OCI-LY7 (cell line): Measurements from ENCODE around the gene PLAGL1. TPM values are rescaled to one million over a fixed set of nuclear protein-coding genes. Genes with fewer than 3 reads are reported as not detected.

Experiments used
- BruUV-seq: library from RNA; stranded (reverse); fragments of 400-500 nt; replicated peaks from 2 replicates; lab custom pipeline; 2021; lab: Mats Ljungman, UMichigan
- CTCF ChIA-PET: fragments of 300-600 bp; sonication (Branson Sonifier 250); formaldehyde crosslinking; loops from one replicate; lab custom pipeline; 2022; ENCODE audit warnings: antibody characterized with exemption; ENCODE audit not compliant: unreplicated experiment; lab: Charles Lee
- POLR2A ChIA-PET: fragments of 300-600 bp; sonication (Branson Sonifier 250); formaldehyde crosslinking; loops from one replicate; lab custom pipeline; 2022; ENCODE audit warnings: antibody characterized with exemption; lab: Charles Lee
- DNase-seq: peaks from one replicate; pipeline ENCODE4 v3.0.0-alpha.2; 2015; ENCODE audit warnings: low spot score
- H2AFZ ChIP-seq: fragments of 200-600 bp; sonication (generic), shearing (Covaris generic); 2 replicates; pipeline ENCODE4 v1.6.1; 2014; ENCODE audit warnings: mild to moderate bottlenecking, antibody characterized with exemption, low read length, moderate library complexity
- H3K27ac ChIP-seq: fragments of 200-600 bp; sonication (generic); 2 replicates; pipeline ENCODE4 v1.5.1; 2014; ENCODE audit warnings: mixed run types, low read depth, mild to moderate bottlenecking, moderate library complexity, low read length, inconsistent platforms; ENCODE audit not compliant: poor library complexity, severe bottlenecking
- H3K36me3 ChIP-seq: fragments of 200-600 bp; sonication (generic); 2 replicates; pipeline ENCODE4 v1.6.1; 2014; ENCODE audit warnings: mild to moderate bottlenecking, antibody characterized with exemption, low read length, moderate library complexity, mixed read lengths; ENCODE audit not compliant: insufficient read depth
- H3K4me1 ChIP-seq: fragments of 200-600 bp; sonication (generic); 2 replicates; pipeline ENCODE4 v1.5.1; 2014; ENCODE audit warnings: mild to moderate bottlenecking, low read length; ENCODE audit not compliant: insufficient read depth, poor library complexity, severe bottlenecking
- H3K4me2 ChIP-seq: fragments of 200-600 bp; sonication (generic); 2 replicates; pipeline ENCODE4 v1.6.1; 2014; ENCODE audit warnings: mild to moderate bottlenecking, low read length
- H3K4me3 ChIP-seq: fragments of 200-600 bp; sonication (generic); 2 replicates; pipeline ENCODE4 v1.5.1; 2014; ENCODE audit warnings: mild to moderate bottlenecking, low read depth, low read length; ENCODE audit not compliant: poor library complexity, severe bottlenecking
- H3K79me2 ChIP-seq: fragments of 200-600 bp; sonication (generic); 2 replicates; pipeline ENCODE4 v1.6.1; 2016; ENCODE audit warnings: low read depth, mild to moderate bottlenecking, low read length, moderate library complexity, mixed read lengths; ENCODE audit not compliant: insufficient read depth
- H3K9me2 ChIP-seq: fragments of 200-600 bp; sonication (generic); 2 replicates; pipeline ENCODE4 v1.6.1; 2016; ENCODE audit warnings: mild to moderate bottlenecking, low read length, mixed read lengths; ENCODE audit not compliant: insufficient read depth
- H3K9me3 ChIP-seq: fragments of 200-600 bp; sonication (generic); 2 replicates; pipeline ENCODE4 v1.6.1; 2014; ENCODE audit warnings: mild to moderate bottlenecking, mixed run types, low read length, mixed read lengths
- H4K20me1 ChIP-seq: fragments of 200-600 bp; sonication (generic); 2 replicates; pipeline ENCODE4 v1.6.1; 2014; ENCODE audit warnings: mild to moderate bottlenecking, antibody characterized with exemption, low read length, moderate library complexity, mixed read lengths; ENCODE audit not compliant: insufficient read depth
- CTCF ChIP-seq: fragments of 200-600 bp; sonication (generic); conservative IDR thresholded peaks from 2 replicates; pipeline ENCODE4 v1.5.1; 2014; ENCODE audit warnings: mild to moderate bottlenecking, antibody characterized with exemption, low read length, moderate library complexity, mixed read lengths
- EZH2phosphoT487 ChIP-seq: fragments of 200-600 bp; sonication (generic); IDR thresholded peaks from 2 replicates; pipeline ENCODE4 v1.6.1; 2018; ENCODE audit warnings: low read depth, borderline replicate concordance, mild to moderate bottlenecking, mixed run types, antibody characterized with exemption, low read length, moderate library complexity, mixed read lengths
- intact Hi-C: fragments of 100-400 bp; cut with micrococcal nuclease; formaldehyde crosslinking; loops from one replicate; pipeline ENCODE4 v1.10.0; 2022; ENCODE audit not compliant: unreplicated experiment
- total RNA-seq, 2 experiments: library from RNA; depleted of rRNA in 1 of 2; stranded (reverse); fragments of >200 nt in 1 of 2; shearing (Covaris generic) in 1 of 2; gene quantifications; 2 replicates each; pipeline ENCODE4 v1.2.3, GENCODE V29; 2014 to 2022

PLAGL1 gene
- total RNA-seq, 2 experiments from 2014 or later = 1.7 TPM

- no peak overlapping the region for H3K4me2 ChIP-seq
- intact Hi-C loops = no loop called here
- H3K79me2 ChIP-seq = no peaks in the 10 kb centered on the region
- ChIA-PET CTCF (no interaction called here), POLR2A (no interaction called here)
- no peak overlapping the region for H3K4me3 ChIP-seq
- H3K9me2 ChIP-seq = no peaks in the 10 kb centered on the region
- DNase-seq = no peak
- H2AFZ ChIP-seq = no peak overlapping the region
- TF ChIP-seq CTCF (no peak), EZH2phosphoT487 (no peak)
- H4K20me1 ChIP-seq = no peaks in the 10 kb centered on the region
- H3K36me3 ChIP-seq = no peaks in the 10 kb centered on the region
- no peaks in the 10 kb centered on the region for H3K9me3 ChIP-seq
- no TSS peak for BruUV-seq
- H3K27ac ChIP-seq = no peak overlapping the region
- no peaks in the 10 kb centered on the region for H3K4me1 ChIP-seq
These were observed 52.1 kb downstream of the PLAGL1 start for GRCh38 chr6:143955971-143956370.

GRCh38 chr6:143953922-143954321, 54.1 kb downstream of the PLAGL1 start:
- Histone ChIP-seq H3K4me3 (no peak overlapping the region), H3K27ac (no peak overlapping the region), H2AFZ (no peak overlapping the region), H4K20me1 (no peaks in the 10 kb centered on the region), H3K4me2 (no peak overlapping the region), H3K79me2 (no peaks in the 10 kb centered on the region), H3K9me3 (no peaks in the 10 kb centered on the region), H3K4me1 (no peaks in the 10 kb centered on the region), H3K36me3 (no peaks in the 10 kb centered on the region), H3K9me2 (no peaks in the 10 kb centered on the region)
- no TSS peak for BruUV-seq
- intact Hi-C loops = no loop called here
- DNase-seq = no peak
- no peak for TF ChIP-seq CTCF
- no peak for TF ChIP-seq EZH2phosphoT487
- ChIA-PET POLR2A (interaction anchor here (0.9 kb wide), 1 partner anchor 10 kb away, joined by 3 read pairs; no protein-coding TSS in a partner anchor), CTCF (no interaction called here)

GRCh38 chr6:143952947-143953701, 54.9 kb downstream of the PLAGL1 start:
- ChIA-PET POLR2A (interaction anchor here (0.8 to 0.9 kb wide), 2 partner anchors 9 to 11 kb away, joined by 3 read pairs; no protein-coding TSS in a partner anchor), CTCF (no interaction called here)
- no peaks in the 10 kb centered on the region for H3K4me1 ChIP-seq
- H3K9me2 ChIP-seq = no peaks in the 10 kb centered on the region
- intact Hi-C loops = no loop called here
- H3K9me3 ChIP-seq = no peaks in the 10 kb centered on the region
- no peaks in the 10 kb centered on the region for H4K20me1 ChIP-seq
- TF ChIP-seq CTCF (no peak), EZH2phosphoT487 (no peak)
- no peak overlapping the region for H3K4me2 ChIP-seq
- no peak overlapping the region for H3K27ac ChIP-seq
- BruUV-seq = no TSS peak
- H3K79me2 ChIP-seq = no peaks in the 10 kb centered on the region
- DNase-seq = no peak
- H3K4me3 ChIP-seq = no peak overlapping the region
- no peaks in the 10 kb centered on the region for H3K36me3 ChIP-seq
- no peak overlapping the region for H2AFZ ChIP-seq
